HepG2 (cell line): ENCODE data around the gene PPM1G. TPM values are rescaled to one million over a fixed set of nuclear protein-coding genes. Genes with fewer than 3 reads are reported as not detected.
A peak's percentile ranks its signal among the peaks of the same experiment; 100 is the strongest.

Source experiments
- ATF4 ChIP-seq, 2 experiments: fragments of 450-650 bp in 1 of 2; sonication (generic) in 1 of 2; formaldehyde crosslinking; IDR thresholded peaks; 2 replicates each; pipeline versions ENCODE4 v1.5.0 to v1.8.0; 2020 to 2022; ENCODE audit warnings: mild to moderate bottlenecking in 1 of 2, missing genetic modification reagents in 1 of 2
- BATF2 ChIP-seq: sonication (generic); formaldehyde crosslinking; IDR thresholded peaks from 2 replicates; pipeline ENCODE4 v1.8.0; 2022; ENCODE audit warnings: mild to moderate bottlenecking, missing genetic modification reagents, moderate library complexity
- DR1 ChIP-seq: sonication (generic); formaldehyde crosslinking; IDR thresholded peaks from 2 replicates; pipeline ENCODE4 v1.8.0; 2021; ENCODE audit warnings: mild to moderate bottlenecking, missing genetic modification reagents, inconsistent platforms
- DRAP1 ChIP-seq: IDR thresholded peaks from 2 replicates; pipeline ENCODE4 v1.6.1; 2016; ENCODE audit warnings: missing genetic modification reagents, missing compliant biosample characterization
- HNF1B ChIP-seq: sonication (generic); formaldehyde crosslinking; IDR thresholded peaks from 2 replicates; pipeline ENCODE4 v1.5.1; 2020; ENCODE audit warnings: mild to moderate bottlenecking, moderate library complexity, missing genetic modification reagents
- IRF2 ChIP-seq: IDR thresholded peaks from 2 replicates; pipeline ENCODE4 v1.6.1; 2018; ENCODE audit warnings: missing genetic modification reagents, missing compliant biosample characterization
- KLF15 ChIP-seq: sonication (generic); formaldehyde crosslinking; IDR thresholded peaks from 2 replicates; pipeline ENCODE4 v1.8.1; 2023; ENCODE audit warnings: borderline replicate concordance, mild to moderate bottlenecking, inconsistent platforms, missing genetic modification reagents, mixed read lengths
- KLF6 ChIP-seq: IDR thresholded peaks from 2 replicates; pipeline ENCODE4 v1.8.0; 2016; ENCODE audit warnings: missing biosample characterization, missing genetic modification reagents
- PBX3 ChIP-seq: sonication (generic); formaldehyde crosslinking; IDR thresholded peaks from 2 replicates; pipeline ENCODE4 v1.8.1; 2023; ENCODE audit warnings: missing genetic modification reagents, inconsistent platforms, borderline replicate concordance
- RARA ChIP-seq: IDR thresholded peaks from 2 replicates; pipeline ENCODE4 v1.6.1; 2016; ENCODE audit warnings: missing genetic modification reagents, missing compliant biosample characterization
- SAP130 ChIP-seq: IDR thresholded peaks from 2 replicates; pipeline ENCODE4 v1.6.1; 2016; ENCODE audit warnings: low read depth
- SIN3B ChIP-seq: fragments of 150-350 bp; IDR thresholded peaks from 2 replicates; pipeline ENCODE4 v1.6.1; 2014; ENCODE audit warnings: low read length
- ZC3H13 ChIP-seq: sonication (generic); formaldehyde crosslinking; IDR thresholded peaks from 2 replicates; pipeline ENCODE4 v1.8.1; 2023; ENCODE audit warnings: mild to moderate bottlenecking, missing genetic modification reagents, moderate library complexity
- ZNF484 ChIP-seq: sonication (generic); formaldehyde crosslinking; IDR thresholded peaks from 2 replicates; pipeline ENCODE4 v1.5.1; 2020; ENCODE audit warnings: mild to moderate bottlenecking, low read depth, missing genetic modification reagents, borderline replicate concordance
- ZNF646 ChIP-seq: sonication (generic); formaldehyde crosslinking; IDR thresholded peaks from 2 replicates; pipeline ENCODE4 v1.9.0; 2021; ENCODE audit warnings: mild to moderate bottlenecking, missing genetic modification reagents
- ZNF800 ChIP-seq: sonication (generic); formaldehyde crosslinking; IDR thresholded peaks from 2 replicates; pipeline ENCODE4 v1.4.0; 2020; ENCODE audit warnings: missing genetic modification reagents
- polyA plus RNA-seq, 8 experiments: library from polyadenylated mRNA; depleted of rRNA in 3 of 8; stranded (reverse) in 7 of 8; unstranded in 1 of 8; fragments of >200 nt; fragmentation: Illumina TruSeq in 4 of 8; extraction: Trizol in 4 of 8; gene quantifications; 2 replicates each; pipeline versions ENCODE4 v1.2.1 to v1.2.3, GENCODE V29; 2011 to 2016; ENCODE audit warnings: low read depth in 4 of 8, missing spikeins in 1 of 8, mixed read lengths in 1 of 8; ENCODE audit not compliant: insufficient read depth in 1 of 8
- total RNA-seq, 5 experiments: library from RNA; depleted of rRNA; stranded (reverse); fragments of >200 nt; fragmentation: Illumina TruSeq; extraction: Trizol; gene quantifications; 2 replicates each; pipeline ENCODE4 v1.2.3, GENCODE V29; 2016; ENCODE audit warnings: low read depth in 1 of 5

The PPM1G gene
- total and polyA plus RNA-seq, 2 of the 13 experiments (the other 11 are each of a cell fraction or from before 2014, with no cell fraction given), result 58.2 to 213 TPM

- TF ChIP-seq HNF1B, result no peak
- 0 out of 2 replicates have a peak, but pooled peaks have one; percentile 16 for TF ChIP-seq ZNF800
- TF ChIP-seq BATF2 (CRISPR knock-in tag), result peak; percentile 83; the same call in 1 of the 2 replicates
- no peak for TF ChIP-seq KLF6 (CRISPR knock-in tag)
- no peak for TF ChIP-seq SAP130 (CRISPR knock-in tag)
- TF ChIP-seq KLF15 (CRISPR knock-in tag), result 0 out of 2 replicates have a peak, but pooled peaks have one; percentile 83
- peak; percentile 69 for TF ChIP-seq DRAP1
- 0 out of 2 replicates have a peak, but pooled peaks have one; percentile 66 for TF ChIP-seq SIN3B
- 0 out of 2 replicates have a peak, but pooled peaks have one; percentile 4 for TF ChIP-seq IRF2 (CRISPR knock-in tag)
- TF ChIP-seq ATF4 (CRISPR knock-in tag; IDR thresholded peaks at IDR 0.05), result 0 out of 4 replicates have a peak, but pooled peaks of 1 of the 2 experiments have one; percentile 57
- TF ChIP-seq RARA (CRISPR knock-in tag), result 0 out of 2 replicates have a peak, but pooled peaks have one; percentile 14
- TF ChIP-seq PBX3 (CRISPR knock-in tag), result no peak
- 0 out of 2 replicates have a peak, but pooled peaks have one; percentile 50 for TF ChIP-seq ZNF484
- TF ChIP-seq ZNF646 (CRISPR knock-in tag), result peak; percentile 32; the same call in 1 of the 2 replicates
- TF ChIP-seq ZC3H13 (CRISPR knock-in tag), result no peak; the same call in 1 of the 2 replicates
- peak; percentile 70; the same call in 1 of the 2 replicates for TF ChIP-seq DR1
Measured at GRCh38 chr2:27356056-27356381, 53.4 kb downstream of the PPM1G start (continued).
